Keratinocyte (primary cell): ENCODE results near the gene SMYD1. TPM values are rescaled to one million over a fixed set of nuclear protein-coding genes. Genes with fewer than 3 reads are reported as not detected.

ENCODE experiments used
- DNase-seq: peaks from one replicate; pipeline ENCODE4 v3.0.0-alpha.2; 2011; ENCODE audit warnings: low read depth, missing footprints, low spot score
- FAIRE-seq: peaks from 2 replicates; lab custom pipeline; 2011; peaks lifted over from hg19 to GRCh38; lab: Jason Lieb, UNC
- H2AFZ ChIP-seq: 2 replicates; pipeline ENCODE4 v1.6.0; 2012; ENCODE audit warnings: low read length, control low read depth, inconsistent platforms; ENCODE audit not compliant: control insufficient read depth
- H3K27ac ChIP-seq: 2 replicates; pipeline ENCODE4 v1.5.1; 2011; ENCODE audit warnings: low read length; ENCODE audit not compliant: control insufficient read depth, insufficient read depth
- H3K27me3 ChIP-seq: 3 replicates; pipeline ENCODE4 v1.6.0; 2011; ENCODE audit warnings: low read length; ENCODE audit not compliant: control insufficient read depth, insufficient read depth; ENCODE audit errors: extremely low read depth
- H3K36me3 ChIP-seq, 2 experiments: 2 replicates in 1 of 2; 3 replicates in 1 of 2; pipeline ENCODE4 v1.5.1; 2011; ENCODE audit warnings: low read length in 2 of 2, mild to moderate bottlenecking in 1 of 2; ENCODE audit not compliant: control insufficient read depth in 2 of 2, insufficient read depth in 2 of 2; ENCODE audit errors: extremely low read depth in 1 of 2
- H3K4me1 ChIP-seq: 3 replicates; pipeline ENCODE4 v1.5.1; 2011; ENCODE audit warnings: low read length; ENCODE audit not compliant: control insufficient read depth, insufficient read depth; ENCODE audit errors: extremely low read depth
- H3K4me2 ChIP-seq: 3 replicates; pipeline ENCODE4 v1.6.0; 2011; ENCODE audit warnings: low read depth, low read length; ENCODE audit not compliant: control insufficient read depth, insufficient read depth; ENCODE audit errors: extremely low read depth
- H3K4me3 ChIP-seq, 3 experiments: fragments of 200-600 bp in 1 of 3; sonication (generic) in 1 of 3; 2 replicates in 2 of 3; 3 replicates in 1 of 3; pipeline ENCODE4 v1.5.1; 2011 to 2016; ENCODE audit warnings: low read length in 3 of 3, mild to moderate bottlenecking in 3 of 3, control low read depth in 2 of 3, inconsistent platforms in 1 of 3, low read depth in 1 of 3, mixed read lengths in 1 of 3, mixed run types in 1 of 3, moderate library complexity in 1 of 3; ENCODE audit not compliant: control insufficient read depth in 2 of 3, insufficient read depth in 2 of 3; ENCODE audit errors: extremely low read depth in 1 of 3
- H3K79me2 ChIP-seq: 2 replicates; pipeline ENCODE4 v1.6.0; 2012; ENCODE audit warnings: low read length; ENCODE audit not compliant: control insufficient read depth, insufficient read depth
- H3K9ac ChIP-seq: 3 replicates; pipeline ENCODE4 v1.6.0; 2011; ENCODE audit warnings: low read length; ENCODE audit not compliant: control insufficient read depth, insufficient read depth; ENCODE audit errors: extremely low read depth
- H3K9me1 ChIP-seq: 3 replicates; pipeline ENCODE4 v1.6.0; 2011; ENCODE audit warnings: low read length; ENCODE audit not compliant: control insufficient read depth, insufficient read depth; ENCODE audit errors: extremely low read depth
- H3K9me3 ChIP-seq: 2 replicates; pipeline ENCODE4 v1.5.1; 2012; ENCODE audit warnings: low read depth, low read length; ENCODE audit not compliant: control insufficient read depth
- H4K20me1 ChIP-seq: 3 replicates; pipeline ENCODE4 v1.6.0; 2011; ENCODE audit warnings: low read length; ENCODE audit not compliant: control insufficient read depth, insufficient read depth; ENCODE audit errors: extremely low read depth
- EZH2 ChIP-seq: IDR thresholded peaks from one replicate; pipeline ENCODE4 v1.6.1; 2012; ENCODE audit warnings: inconsistent platforms, mild to moderate bottlenecking, low read length, moderate library complexity
- dilution Hi-C: fragments of 300-500 bp; cut with MboI; formaldehyde crosslinking; loops from one replicate; pipeline ENCODE4 v1.7.0; 2020; ENCODE audit warnings: low sequenced_read_pairs; ENCODE audit not compliant: extremely low pct_ligation_motif_present
- polyA plus RNA-seq, 5 experiments: library from polyadenylated mRNA; depleted of rRNA in 3 of 5; stranded (reverse) in 3 of 5; stranded (forward) in 1 of 5; unstranded in 1 of 5; fragments of >200 nt; gene quantifications; 1 replicate in 1 of 5; 2 replicates in 3 of 5; 3 replicates in 1 of 5; pipeline versions ENCODE4 v1.2.1 to v1.2.3, GENCODE V29; 2011 to 2012; ENCODE audit warnings: missing spikeins in 2 of 5, low read depth in 1 of 5, low replicate concordance in 1 of 5
- TF ChIP-seq, protein P1 (sequence below), 3 experiments: IDR thresholded peaks in 1 of 3; conservative IDR thresholded peaks in 1 of 3; optimal IDR thresholded peaks in 1 of 3; 2 replicates in 2 of 3; 3 replicates in 1 of 3; pipeline versions ENCODE3 to v1.5.1; 2011; ENCODE audit warnings: low read length in 3 of 3, mild to moderate bottlenecking in 3 of 3, moderate library complexity in 2 of 3, control low read depth in 1 of 3, inconsistent platforms in 1 of 3; ENCODE audit not compliant: insufficient read depth in 2 of 3; ENCODE audit errors: extremely low read depth in 1 of 3

Gene SMYD1
- polyA plus RNA-seq, 1 donor (not counting 4 experiments of a cell fraction or from before 2014, with no cell fraction given) = not detected

DNA sequence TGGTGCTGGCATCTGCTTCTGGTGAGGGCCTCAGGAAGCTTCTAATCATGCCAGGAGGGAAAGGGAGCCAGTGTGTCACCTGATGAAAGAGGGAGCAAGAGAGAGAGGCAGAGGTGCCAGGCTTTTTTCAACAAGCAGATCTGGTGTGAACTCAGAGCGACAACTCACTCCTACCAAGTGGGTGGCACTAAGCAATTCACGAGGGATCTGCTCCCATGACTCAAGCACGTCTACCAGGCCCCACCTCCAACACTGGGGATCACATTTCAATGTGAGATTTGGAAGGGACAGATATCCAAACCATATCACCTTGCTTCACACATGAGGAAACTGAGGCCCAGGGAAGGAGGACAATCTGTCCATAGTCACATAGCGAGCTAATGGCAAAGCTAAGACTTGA is 41.2 kb downstream of the SMYD1 start:
- H3K4me3 ChIP-seq = no peak overlapping the region
- no peak for DNase-seq
- TF ChIP-seq EZH2 = no peak
- TF ChIP-seq, protein P1, sequence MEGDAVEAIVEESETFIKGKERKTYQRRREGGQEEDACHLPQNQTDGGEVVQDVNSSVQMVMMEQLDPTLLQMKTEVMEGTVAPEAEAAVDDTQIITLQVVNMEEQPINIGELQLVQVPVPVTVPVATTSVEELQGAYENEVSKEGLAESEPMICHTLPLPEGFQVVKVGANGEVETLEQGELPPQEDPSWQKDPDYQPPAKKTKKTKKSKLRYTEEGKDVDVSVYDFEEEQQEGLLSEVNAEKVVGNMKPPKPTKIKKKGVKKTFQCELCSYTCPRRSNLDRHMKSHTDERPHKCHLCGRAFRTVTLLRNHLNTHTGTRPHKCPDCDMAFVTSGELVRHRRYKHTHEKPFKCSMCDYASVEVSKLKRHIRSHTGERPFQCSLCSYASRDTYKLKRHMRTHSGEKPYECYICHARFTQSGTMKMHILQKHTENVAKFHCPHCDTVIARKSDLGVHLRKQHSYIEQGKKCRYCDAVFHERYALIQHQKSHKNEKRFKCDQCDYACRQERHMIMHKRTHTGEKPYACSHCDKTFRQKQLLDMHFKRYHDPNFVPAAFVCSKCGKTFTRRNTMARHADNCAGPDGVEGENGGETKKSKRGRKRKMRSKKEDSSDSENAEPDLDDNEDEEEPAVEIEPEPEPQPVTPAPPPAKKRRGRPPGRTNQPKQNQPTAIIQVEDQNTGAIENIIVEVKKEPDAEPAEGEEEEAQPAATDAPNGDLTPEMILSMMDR (optimal IDR thresholded peaks at IDR 0.05 in 1 of 3, IDR thresholded peaks at IDR 0.05 in 1 of 3, conservative IDR thresholded peaks at IDR 0.05 in 1 of 3; ENCODE audit: extremely low read depth in 1 of 3, insufficient read depth in 2 of 3, low read length in 3 of 3) = no peak
- no peak overlapping the region for H3K27ac ChIP-seq
- FAIRE-seq = no peak
- H3K9me3 ChIP-seq = no peaks in the 10 kb centered on the region
- dilution Hi-C loops = no loop called here
- H3K4me1 ChIP-seq = no peaks in the 10 kb centered on the region
- H3K4me2 ChIP-seq = no peak overlapping the region
- no peaks in the 10 kb centered on the region for H3K27me3 ChIP-seq
- no peaks in the 10 kb centered on the region for H3K36me3 ChIP-seq
- no peak overlapping the region for H3K9ac ChIP-seq
- no peaks in the 10 kb centered on the region for H3K79me2 ChIP-seq
- no peaks in the 10 kb centered on the region for H4K20me1 ChIP-seq
- H3K9me1 ChIP-seq = no peaks in the 10 kb centered on the region
- H2AFZ ChIP-seq = no peak overlapping the region

DNA sequence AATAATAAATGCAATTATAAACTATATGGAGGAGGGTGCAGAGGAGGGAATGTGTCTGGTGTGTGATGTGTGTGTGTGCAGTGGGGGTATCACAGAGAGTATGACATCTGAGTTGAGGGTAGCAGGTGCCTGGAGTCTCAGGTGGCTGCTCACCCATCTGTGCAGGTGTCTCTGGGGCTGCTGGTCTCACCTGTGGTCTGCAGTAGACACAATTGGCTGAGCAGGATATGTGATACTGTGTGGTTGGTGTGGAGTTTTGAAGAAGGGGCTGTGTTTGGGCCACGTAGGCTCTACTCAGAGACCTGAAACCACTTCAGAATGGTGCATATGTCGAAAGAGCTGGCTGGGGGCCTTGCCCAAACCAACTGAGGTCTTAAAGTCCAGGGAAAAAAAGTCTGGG is 43.2 kb downstream of the SMYD1 start:
- TF ChIP-seq, protein P1 (optimal IDR thresholded peaks at IDR 0.05 in 1 of 3, IDR thresholded peaks at IDR 0.05 in 1 of 3, conservative IDR thresholded peaks at IDR 0.05 in 1 of 3; ENCODE audit: extremely low read depth in 1 of 3, insufficient read depth in 2 of 3, low read length in 3 of 3) = no peak
- no peak for TF ChIP-seq EZH2
- Histone ChIP-seq H3K36me3 (no peaks in the 10 kb centered on the region), H3K27me3 (no peaks in the 10 kb centered on the region), H3K9me1 (no peaks in the 10 kb centered on the region), H3K4me1 (no peaks in the 10 kb centered on the region), H3K4me3 (no peak overlapping the region), H3K9ac (no peak overlapping the region), H4K20me1 (no peaks in the 10 kb centered on the region), H3K27ac (no peak overlapping the region), H2AFZ (no peak overlapping the region), H3K4me2 (no peak overlapping the region), H3K9me3 (no peaks in the 10 kb centered on the region), H3K79me2 (no peaks in the 10 kb centered on the region)
- FAIRE-seq (no peak), DNase-seq (no peak)
- dilution Hi-C loops = no loop called here
